H1 (cell line): ENCODE results near the gene DPY19L1. TPM values are rescaled to one million over a fixed set of nuclear protein-coding genes. Genes with fewer than 3 reads are reported as not detected.

ENCODE experiments used
- CTCF ChIA-PET: fragments of 300-600 bp; sonication (Branson Sonifier 250); formaldehyde crosslinking; loops from one replicate; lab custom pipeline; 2021; ENCODE audit not compliant: partially characterized antibody; lab: Charles Lee
- POLR2A ChIA-PET: fragments of 300-600 bp; sonication (Branson Sonifier 250); formaldehyde crosslinking; loops from one replicate; lab custom pipeline; 2021; ENCODE audit warnings: inconsistent platforms; ENCODE audit not compliant: partially characterized antibody; lab: Charles Lee
- DNase-seq, 2 experiments: peaks; one replicate each; pipeline versions ENCODE4 v3.0.0 to v3.0.0-alpha.2; 2010 to 2022; ENCODE audit warnings: low spot score in 2 of 2, low read depth in 1 of 2, mixed read lengths in 1 of 2
- FAIRE-seq: peaks from 2 replicates; lab custom pipeline; 2011; peaks lifted over from hg19 to GRCh38; lab: Jason Lieb, UNC
- H2AFZ ChIP-seq: 2 replicates; pipeline ENCODE4 v1.8.1; 2012; ENCODE audit warnings: low read length, inconsistent platforms
- H2AK5ac ChIP-seq: 2 replicates; pipeline ENCODE4 v1.6.1; 2013; ENCODE audit warnings: low read depth, low read length
- H2BK120ac ChIP-seq: replicated peaks from 2 replicates; pipeline ENCODE3; 2013; ENCODE audit warnings: low read depth, low read length, inconsistent platforms
- H2BK12ac ChIP-seq: 2 replicates; pipeline ENCODE4 v1.6.1; 2013; ENCODE audit warnings: low read depth, low read length
- H2BK15ac ChIP-seq: 2 replicates; pipeline ENCODE4 v1.6.1; 2013; ENCODE audit warnings: low read length
- H2BK20ac ChIP-seq: 2 replicates; pipeline ENCODE4 v1.6.1; 2013; ENCODE audit warnings: low read length
- H2BK5ac ChIP-seq: 2 replicates; pipeline ENCODE4 v1.6.1; 2013; ENCODE audit warnings: low read depth, low read length
- H3K14ac ChIP-seq: 2 replicates; pipeline ENCODE4 v1.6.1; 2013; ENCODE audit warnings: inconsistent platforms; ENCODE audit not compliant: insufficient read length
- H3K18ac ChIP-seq: 2 replicates; pipeline ENCODE4 v1.6.1; 2013; ENCODE audit warnings: low read length; ENCODE audit errors: extremely low read depth
- H3K23ac ChIP-seq: 2 replicates; pipeline ENCODE4 v1.6.1; 2013; ENCODE audit warnings: inconsistent platforms; ENCODE audit not compliant: insufficient read length
- H3K23me2 ChIP-seq: 2 replicates; pipeline ENCODE4 v1.6.1; 2013; ENCODE audit warnings: low read depth, low read length
- H3K27ac ChIP-seq: 2 replicates; pipeline ENCODE4 v1.6.1; 2011; ENCODE audit warnings: low read depth, low read length, inconsistent platforms
- H3K27me3 ChIP-seq, 4 experiments: replicated peaks in 1 of 4; 1 replicate in 1 of 4; 2 replicates in 3 of 4; pipeline versions ENCODE4 v1.6.1 to v1.8.1; 2011 to 2013; ENCODE audit warnings: low read length in 3 of 4, mild to moderate bottlenecking in 3 of 4, inconsistent platforms in 2 of 4, mixed read lengths in 2 of 4, moderate library complexity in 1 of 4; ENCODE audit not compliant: control insufficient read depth in 3 of 4, insufficient read depth in 3 of 4; ENCODE audit errors: extremely low read depth in 1 of 4
- H3K36me3 ChIP-seq, 4 experiments: 2 replicates each; pipeline versions ENCODE4 v1.6.1 to v1.8.1; 2011 to 2013; ENCODE audit warnings: mild to moderate bottlenecking in 4 of 4, low read length in 3 of 4, moderate library complexity in 2 of 4, control low read depth in 1 of 4, inconsistent platforms in 1 of 4; ENCODE audit not compliant: insufficient read depth in 4 of 4, control insufficient read depth in 2 of 4
- H3K4ac ChIP-seq: replicated peaks from 2 replicates; pipeline ENCODE3; 2013; ENCODE audit warnings: low read length, low read depth, mixed read lengths, inconsistent platforms; ENCODE audit not compliant: insufficient read length
- H3K4me1 ChIP-seq, 4 experiments: replicated peaks in 1 of 4; 1 replicate in 1 of 4; 2 replicates in 3 of 4; pipeline versions ENCODE4 v1.6.1 to v1.8.1; 2011 to 2013; ENCODE audit warnings: low read length in 3 of 4, inconsistent platforms in 2 of 4, mixed read lengths in 1 of 4; ENCODE audit not compliant: insufficient read depth in 4 of 4, control insufficient read depth in 3 of 4
- H3K4me2 ChIP-seq, 2 experiments: 2 replicates each; pipeline versions ENCODE4 v1.6.1 to v1.8.1; 2011 to 2013; ENCODE audit warnings: low read depth in 2 of 2, low read length in 2 of 2, control low read depth in 1 of 2, inconsistent platforms in 1 of 2, mild to moderate bottlenecking in 1 of 2; ENCODE audit not compliant: insufficient read depth in 1 of 2
- H3K4me3 ChIP-seq, 4 experiments: fragments of 200-600, 300-600 bp in 1 of 4; sonication (generic), shearing (Covaris generic), sonication (Bioruptor Twin) in 1 of 4; 2 replicates each; pipeline versions ENCODE4 v1.5.1 to v1.8.1; 2011 to 2016; ENCODE audit warnings: low read length in 4 of 4, low read depth in 3 of 4, control low read depth in 2 of 4, inconsistent platforms in 2 of 4, mild to moderate bottlenecking in 2 of 4, mixed read lengths in 1 of 4, moderate library complexity in 1 of 4; ENCODE audit not compliant: insufficient read depth in 2 of 4; ENCODE audit errors: extremely low read depth in 1 of 4
- H3K56ac ChIP-seq: replicated peaks from 2 replicates; pipeline ENCODE3; 2013; ENCODE audit warnings: low read depth, mild to moderate bottlenecking, mixed read lengths, low read length, inconsistent platforms; ENCODE audit not compliant: insufficient read length
- H3K79me1 ChIP-seq: 2 replicates; pipeline ENCODE4 v1.6.1; 2013; ENCODE audit warnings: low read depth, low read length, control low read depth
- H3K79me2 ChIP-seq, 2 experiments: 2 replicates each; pipeline versions ENCODE4 v1.6.1 to v1.8.1; 2012 to 2013; ENCODE audit warnings: low read length in 2 of 2, mild to moderate bottlenecking in 2 of 2, inconsistent platforms in 1 of 2; ENCODE audit not compliant: insufficient read depth in 2 of 2, control insufficient read depth in 1 of 2
- H3K9ac ChIP-seq, 4 experiments: replicated peaks in 1 of 4; 1 replicate in 1 of 4; 2 replicates in 3 of 4; pipeline versions ENCODE4 v1.6.1 to v1.8.1; 2011 to 2013; ENCODE audit warnings: low read depth in 3 of 4, low read length in 3 of 4, control low read depth in 2 of 4, mild to moderate bottlenecking in 2 of 4, moderate library complexity in 2 of 4, inconsistent platforms in 1 of 4; ENCODE audit errors: extremely low read depth in 1 of 4
- H3K9me3 ChIP-seq, 2 experiments: 2 replicates each; pipeline versions ENCODE4 v1.6.1 to v1.8.1; 2012 to 2013; ENCODE audit warnings: mild to moderate bottlenecking in 2 of 2, moderate library complexity in 2 of 2, control low read depth in 1 of 2, inconsistent platforms in 1 of 2, low read depth in 1 of 2, low read length in 1 of 2, mixed read lengths in 1 of 2; ENCODE audit not compliant: insufficient read depth in 2 of 2
- H4K20me1 ChIP-seq, 2 experiments: replicated peaks in 1 of 2; 2 replicates each; pipeline versions ENCODE3 to v1.8.1; 2011 to 2013; ENCODE audit warnings: inconsistent platforms in 2 of 2, low read length in 2 of 2, mild to moderate bottlenecking in 1 of 2; ENCODE audit not compliant: insufficient read depth in 2 of 2, control insufficient read depth in 1 of 2
- H4K5ac ChIP-seq: 2 replicates; pipeline ENCODE4 v1.6.1; 2013; ENCODE audit warnings: low read length, low read depth, mixed read lengths, inconsistent platforms; ENCODE audit not compliant: insufficient read length
- H4K8ac ChIP-seq: 2 replicates; pipeline ENCODE4 v1.8.0; 2013; ENCODE audit warnings: mild to moderate bottlenecking, moderate library complexity, low read length, inconsistent platforms; ENCODE audit not compliant: insufficient read depth; ENCODE audit errors: extremely low read depth
- H4K91ac ChIP-seq: replicated peaks from 2 replicates; pipeline ENCODE3; 2013; ENCODE audit warnings: low read length, mixed read lengths, inconsistent platforms; ENCODE audit not compliant: insufficient read length
- ASH2L ChIP-seq: fragments of 200-600, 300-600 bp; sonication (generic); IDR thresholded peaks from one replicate; pipeline ENCODE4 v1.7.1; 2017; ENCODE audit warnings: low read length
- BRCA1 ChIP-seq: IDR thresholded peaks from 2 replicates; pipeline ENCODE4 v1.6.1; 2012; ENCODE audit warnings: low read depth, low read length, improper control_type of control experiment
- CBX5 ChIP-seq: fragments of 300-800, 300-1000 bp; sonication (generic); IDR thresholded peaks from 2 replicates; pipeline ENCODE4 v1.7.1; 2016; ENCODE audit warnings: antibody characterized with exemption, low read length, low read depth
- FOSL1 ChIP-seq: IDR thresholded peaks from 2 replicates; pipeline ENCODE4 v1.6.1; 2011; ENCODE audit warnings: mild to moderate bottlenecking, low read depth, low read length, moderate library complexity; ENCODE audit not compliant: insufficient read depth
- HDAC2 ChIP-seq, 2 experiments: fragments of 300-600 bp in 1 of 2; sonication (generic) in 1 of 2; IDR thresholded peaks; 2 replicates each; pipeline ENCODE4 v1.6.1; 2011 to 2012; ENCODE audit warnings: low read depth in 2 of 2, low read length in 2 of 2, mild to moderate bottlenecking in 2 of 2, moderate library complexity in 2 of 2, borderline replicate concordance in 1 of 2, inconsistent platforms in 1 of 2
- HDAC6 ChIP-seq: IDR thresholded peaks from one replicate; pipeline ENCODE4 v1.7.1; 2012; ENCODE audit warnings: low read depth, mild to moderate bottlenecking, inconsistent platforms, low read length, moderate library complexity
- KDM1A ChIP-seq: fragments of 200-600, 300-600 bp; sonication (generic); IDR thresholded peaks from 2 replicates; pipeline ENCODE4 v1.7.1; 2016; ENCODE audit warnings: mild to moderate bottlenecking, low read length, borderline replicate concordance
- NANOG ChIP-seq: IDR thresholded peaks from 2 replicates; pipeline ENCODE4 v1.6.1; 2011; ENCODE audit warnings: low read length, low read depth, mild to moderate bottlenecking, inconsistent platforms; ENCODE audit not compliant: insufficient read depth, poor library complexity, severe bottlenecking
- RNF2 ChIP-seq: fragments of 200-900, 300-1000 bp; sonication (generic); IDR thresholded peaks from 2 replicates; pipeline ENCODE4 v1.7.1; 2016; ENCODE audit warnings: borderline replicate concordance, low read depth, mild to moderate bottlenecking, antibody characterized with exemption, low read length; ENCODE audit not compliant: poor library complexity, severe bottlenecking; ENCODE audit errors: missing control alignments
- SRF ChIP-seq: IDR thresholded peaks from 2 replicates; pipeline ENCODE4 v1.6.1; 2011; ENCODE audit warnings: mild to moderate bottlenecking, low read depth, low read length, moderate library complexity
- TAF7 ChIP-seq: optimal IDR thresholded peaks from 2 replicates; pipeline ENCODE3; 2011; ENCODE audit warnings: low read depth, mild to moderate bottlenecking, inconsistent platforms, low read length, moderate library complexity, borderline replicate concordance
- TBP ChIP-seq: IDR thresholded peaks from 2 replicates; pipeline ENCODE4 v1.6.1; 2011; ENCODE audit warnings: low read depth, low read length, improper control_type of control experiment
- WGBS, 2 experiments: shearing (Covaris generic) in 1 of 2; methylation state at CpG; one replicate each; pipeline versions ENCODE4 v1.1.6 to v1.1.7; 2013 to 2015; ENCODE audit warnings: low lambda C conversion rate in 2 of 2, mixed read lengths in 2 of 2, inconsistent platforms in 1 of 2, low coverage in 1 of 2, missing lambda C conversion rate in 1 of 2; ENCODE audit not compliant: insufficient replicate concordance in 2 of 2, insufficient coverage in 1 of 2, insufficient read length in 1 of 2; ENCODE audit errors: extremely low coverage in 1 of 2, missing lambda C conversion rate in 1 of 2; 5-methylcytosine and 5-hydroxymethylcytosine counted together
- polyA plus RNA-seq, 7 experiments: library from polyadenylated mRNA; depleted of rRNA in 3 of 7; stranded (reverse) in 5 of 7; unstranded in 2 of 7; fragments of >200 nt in 5 of 7; fragments of 200-250 nt in 2 of 7; gene quantifications; 1 replicate in 5 of 7; 2 replicates in 1 of 7; 4 replicates in 1 of 7; pipeline versions ENCODE4 v1.2.1 to v1.2.3, GENCODE V29; 2011 to 2013; ENCODE audit warnings: missing spikeins in 2 of 7, mixed read lengths in 2 of 7
- total RNA-seq: library from RNA; stranded (reverse); fragmentation: NEBNext Ultra II Directional; extraction: Animal tissue kit (Norgen Biotek cat#: 25700); gene quantifications from 2 replicates; pipeline ENCODE4 v1.2.1, GENCODE V29; 2021
- TF ChIP-seq, protein P1 (sequence below): IDR thresholded peaks from 2 replicates; pipeline ENCODE4 v1.6.1; 2011; ENCODE audit warnings: low read length, improper control_type of control experiment

The DPY19L1 gene
- total and polyA plus RNA-seq, 2 of the 8 experiments (the other 6 are each of a cell fraction or from before 2014, with no cell fraction given) = 14.1 to 23.3 TPM

GRCh38 chr7:35032166-35032565 lies 5.1 kb downstream of the DPY19L1 start:
- Histone ChIP-seq H3K36me3 (no peaks in the 10 kb centered on the region), H3K18ac (no peak overlapping the region), H4K5ac (no peak overlapping the region), H3K4me1 (peaks cover 0 to 10% (median 6%) of the 10 kb centered on the region in 4 experiments; a peak in 5 of 7 replicates), H3K79me1 (peaks cover 6% of the 10 kb centered on the region), H3K4me3 (no peak overlapping the region), H4K91ac (no peak overlapping the region), H3K27ac (no peak overlapping the region), H3K4ac (no peak overlapping the region), H2BK20ac (no peak overlapping the region), H2BK120ac (no peak overlapping the region), H2BK5ac (no peak overlapping the region), H2BK12ac (no peak overlapping the region), H4K20me1 (peaks cover 0 to 5% of the 10 kb centered on the region in 2 experiments), H2AK5ac (no peak overlapping the region), H3K23ac (no peak overlapping the region), H4K8ac (no peak overlapping the region), H3K56ac (no peak overlapping the region), H3K27me3 (no peaks in the 10 kb centered on the region), H2AFZ (no peak overlapping the region), H3K23me2 (peaks cover 4% of the 10 kb centered on the region; the same call in 1 of the 2 replicates), H2BK15ac (no peak overlapping the region), H3K14ac (no peak overlapping the region), H3K9me3 (no peaks in the 10 kb centered on the region), H3K4me2 (no peak overlapping the region), H3K79me2 (peaks cover 7 to 85% of the 10 kb centered on the region in 2 experiments), H3K9ac (no peak overlapping the region)
- DNase-seq = no peak
- ChIA-PET CTCF (no interaction called here), POLR2A (no interaction called here)
- FAIRE-seq = no peak
- WGBS, 2 experiments = 74% methylated on average over 1 of the region's 1 CpG; no CpG with 5 or more reads in 1 of the 2 experiments
- no peak for TF ChIP-seq TBP
- no peak for TF ChIP-seq ASH2L
- TF ChIP-seq FOSL1 = no peak
- TF ChIP-seq CBX5 = no peak
- no peak for TF ChIP-seq HDAC6
- TF ChIP-seq TAF7 = no peak
- TF ChIP-seq SRF = no peak
- TF ChIP-seq KDM1A = no peak
- TF ChIP-seq RNF2 = no peak
- TF ChIP-seq NANOG = no peak
- TF ChIP-seq BRCA1 = no peak
- no peak for TF ChIP-seq HDAC2 (IDR thresholded peaks at IDR 0.05; ENCODE audit: borderline replicate concordance in 1 of 2, low read depth in 2 of 2, low read length in 2 of 2)
- TF ChIP-seq, protein P1, sequence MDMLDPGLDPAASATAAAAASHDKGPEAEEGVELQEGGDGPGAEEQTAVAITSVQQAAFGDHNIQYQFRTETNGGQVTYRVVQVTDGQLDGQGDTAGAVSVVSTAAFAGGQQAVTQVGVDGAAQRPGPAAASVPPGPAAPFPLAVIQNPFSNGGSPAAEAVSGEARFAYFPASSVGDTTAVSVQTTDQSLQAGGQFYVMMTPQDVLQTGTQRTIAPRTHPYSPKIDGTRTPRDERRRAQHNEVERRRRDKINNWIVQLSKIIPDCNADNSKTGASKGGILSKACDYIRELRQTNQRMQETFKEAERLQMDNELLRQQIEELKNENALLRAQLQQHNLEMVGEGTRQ = no peak
